ENCODE results near the gene HS3ST6. TPM values are rescaled to one million over a fixed set of nuclear protein-coding genes. Genes with fewer than 3 reads are reported as not detected.
A peak's percentile ranks its signal among the peaks of the same experiment; 100 is the strongest.
"Not testable (repeated sequence)": the region's sequence is repeated elsewhere in the genome, so short reads cannot be mapped to it uniquely, and the experiment has no call there.

The HS3ST6 gene
- total and polyA plus RNA-seq, 2 experiments from 2014 or later, result 0.41 TPM; not detected in 1

DNA sequence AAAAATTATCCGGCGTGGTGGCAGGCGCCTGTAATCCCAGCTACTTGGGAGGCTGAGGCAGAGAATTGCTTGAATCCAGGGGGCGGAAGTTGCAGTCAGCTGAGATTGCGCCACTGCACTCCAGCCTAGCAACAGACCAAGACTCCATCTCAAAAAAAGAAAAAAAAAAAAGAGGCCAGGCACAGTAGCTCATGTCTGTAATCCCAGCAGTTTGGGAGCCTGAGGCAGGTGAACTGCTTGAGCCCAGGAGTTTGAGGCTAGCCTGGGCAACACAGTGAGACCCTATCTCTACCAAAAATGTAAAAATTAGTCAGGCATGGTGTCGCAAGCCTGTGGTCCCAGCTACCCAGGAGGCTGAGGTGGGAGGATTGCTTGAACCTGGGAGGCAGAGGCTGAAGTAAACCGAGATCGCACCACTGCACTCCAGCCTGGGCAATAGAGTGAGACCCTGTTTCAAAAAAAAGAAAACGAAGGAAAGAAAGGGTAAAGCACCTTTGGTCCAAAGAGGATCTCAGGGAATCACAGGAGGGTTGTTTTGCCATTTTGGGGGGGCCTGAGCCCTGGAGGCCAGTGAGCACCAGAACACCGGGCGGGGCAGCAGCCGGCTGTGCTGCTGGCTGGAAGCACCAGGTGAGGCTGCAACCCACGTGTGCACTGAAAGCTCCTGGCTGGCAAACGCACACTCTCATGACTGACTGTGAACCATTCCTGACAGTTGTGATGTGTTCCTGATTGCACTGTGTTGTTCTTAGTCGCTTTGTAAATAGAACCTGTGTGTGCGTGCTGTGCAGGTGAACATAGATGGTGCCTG lies 18.4 kb downstream of the HS3ST6 start:
- DNase-seq (ENCODE audit: low spot score), result peak; percentile 64
- TF ChIP-seq, protein P1, sequence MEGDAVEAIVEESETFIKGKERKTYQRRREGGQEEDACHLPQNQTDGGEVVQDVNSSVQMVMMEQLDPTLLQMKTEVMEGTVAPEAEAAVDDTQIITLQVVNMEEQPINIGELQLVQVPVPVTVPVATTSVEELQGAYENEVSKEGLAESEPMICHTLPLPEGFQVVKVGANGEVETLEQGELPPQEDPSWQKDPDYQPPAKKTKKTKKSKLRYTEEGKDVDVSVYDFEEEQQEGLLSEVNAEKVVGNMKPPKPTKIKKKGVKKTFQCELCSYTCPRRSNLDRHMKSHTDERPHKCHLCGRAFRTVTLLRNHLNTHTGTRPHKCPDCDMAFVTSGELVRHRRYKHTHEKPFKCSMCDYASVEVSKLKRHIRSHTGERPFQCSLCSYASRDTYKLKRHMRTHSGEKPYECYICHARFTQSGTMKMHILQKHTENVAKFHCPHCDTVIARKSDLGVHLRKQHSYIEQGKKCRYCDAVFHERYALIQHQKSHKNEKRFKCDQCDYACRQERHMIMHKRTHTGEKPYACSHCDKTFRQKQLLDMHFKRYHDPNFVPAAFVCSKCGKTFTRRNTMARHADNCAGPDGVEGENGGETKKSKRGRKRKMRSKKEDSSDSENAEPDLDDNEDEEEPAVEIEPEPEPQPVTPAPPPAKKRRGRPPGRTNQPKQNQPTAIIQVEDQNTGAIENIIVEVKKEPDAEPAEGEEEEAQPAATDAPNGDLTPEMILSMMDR (IDR thresholded peaks at IDR 0.05; ENCODE audit: poor library complexity), result no peak
- no peak for TF ChIP-seq EZH2 (IDR thresholded peaks at IDR 0.05; ENCODE audit: borderline replicate concordance)
- TF ChIP-seq EZH2phosphoT487 (IDR thresholded peaks at IDR 0.05; ENCODE audit: low read depth, severe bottlenecking, unreplicated experiment), result no peak
- H3K27ac ChIP-seq, result no peak overlapping the region

DNA sequence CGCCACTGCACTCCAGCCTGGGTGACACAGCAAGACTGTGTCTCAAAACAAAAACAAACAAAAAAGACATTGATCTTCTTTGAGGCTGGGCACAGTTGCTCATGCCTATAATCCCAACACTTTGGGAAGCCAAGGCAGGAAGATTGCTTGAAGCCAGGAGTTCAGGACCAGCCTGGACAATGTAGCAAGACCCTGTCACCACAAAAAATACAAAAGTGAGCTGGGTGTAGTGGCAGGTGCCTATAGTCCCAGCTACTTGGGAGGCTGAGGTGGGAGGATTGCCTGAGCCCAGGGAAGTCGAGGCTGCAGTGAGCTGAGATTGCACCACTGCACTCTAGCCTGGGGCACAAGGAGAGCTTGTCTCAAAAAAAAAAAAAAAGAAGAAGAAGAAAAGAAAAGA lies 20.5 kb downstream of the HS3ST6 start:
- H3K4me1 ChIP-seq (ENCODE audit: insufficient read depth); H3K9me3 ChIP-seq (ENCODE audit: low read depth); H3K4me3 ChIP-seq; H3K79me2 ChIP-seq; H3K4me2 ChIP-seq; DNase-seq (ENCODE audit: low spot score); H4K20me1 ChIP-seq (ENCODE audit: insufficient read depth, poor library complexity, severe bottlenecking); H3K27me3 ChIP-seq; H3K27ac ChIP-seq; H2AFZ ChIP-seq; H3K9me2 ChIP-seq (replicated peaks; ENCODE audit: insufficient read depth); H3K36me3 ChIP-seq (replicated peaks; ENCODE audit: insufficient read depth, low read depth): not testable (repeated sequence)
- 92% methylated on average over 2 of the region's 2 CpGs for WGBS (ENCODE audit: low lambda C conversion rate, missing lambda C conversion rate)

More for the DNA sequence above, 18.4 kb downstream of the HS3ST6 start:
- Histone ChIP-seq H4K20me1 (ENCODE audit: insufficient read depth, poor library complexity, severe bottlenecking) (no peaks in the 10 kb centered on the region), H3K4me1 (ENCODE audit: insufficient read depth) (peaks cover 3% of the 10 kb centered on the region), H3K36me3 (replicated peaks; ENCODE audit: insufficient read depth, low read depth) (no peaks in the 10 kb centered on the region), H3K4me2 (peak overlapping the region; percentile 56), H3K4me3 (no peak overlapping the region), H3K27me3 (no peaks in the 10 kb centered on the region), H2AFZ (no peak overlapping the region), H3K9me3 (ENCODE audit: low read depth) (no peaks in the 10 kb centered on the region), H3K9me2 (replicated peaks; ENCODE audit: insufficient read depth) (no peaks in the 10 kb centered on the region), H3K79me2 (no peaks in the 10 kb centered on the region)
- WGBS (ENCODE audit: low lambda C conversion rate, missing lambda C conversion rate), result 82% methylated on average over 16 of the region's 16 CpGs

DNA sequence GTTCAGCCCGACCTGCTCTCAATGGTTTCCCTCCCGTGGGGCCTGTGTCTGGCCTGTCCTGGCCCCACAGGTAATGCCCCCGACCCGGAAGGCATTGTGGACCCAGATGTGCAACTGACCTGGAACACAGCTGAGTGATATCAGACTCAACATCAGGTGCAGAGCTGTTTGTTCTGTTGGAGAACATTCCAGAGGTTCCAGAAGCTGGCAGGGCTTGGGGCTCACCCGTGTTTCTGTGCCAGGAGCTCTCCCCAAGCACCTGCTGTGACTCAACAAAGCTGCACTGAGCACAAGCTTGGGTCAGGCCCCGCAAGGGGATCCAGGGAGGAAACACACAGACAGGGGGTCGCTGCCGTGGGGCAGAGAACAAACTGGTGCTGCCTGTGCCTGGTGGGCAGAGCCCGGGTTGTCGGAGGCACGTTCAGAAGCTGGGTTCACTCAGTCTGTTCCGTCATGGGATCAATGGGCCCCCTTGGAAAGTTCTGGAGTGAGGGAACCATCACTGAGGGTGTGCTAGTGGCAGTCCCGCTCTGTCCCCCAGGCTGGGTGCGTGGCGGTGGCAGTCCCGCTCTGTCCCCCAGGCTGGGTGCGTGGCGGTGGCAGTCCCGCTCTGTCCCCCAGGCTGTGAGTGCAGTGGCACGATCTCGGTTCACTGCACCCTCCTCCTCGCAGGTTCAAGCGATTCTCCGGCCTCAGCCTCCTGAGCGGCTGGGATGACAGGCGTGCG lies 22.1 kb downstream of the HS3ST6 start:
- TF ChIP-seq EZH2phosphoT487 (IDR thresholded peaks at IDR 0.05; ENCODE audit: low read depth, severe bottlenecking, unreplicated experiment) (no peak), EZH2 (IDR thresholded peaks at IDR 0.05; ENCODE audit: borderline replicate concordance) (no peak)
- TF ChIP-seq, protein P1 (IDR thresholded peaks at IDR 0.05; ENCODE audit: poor library complexity), result no peak
- no peaks in the 10 kb centered on the region for H3K9me3 ChIP-seq (ENCODE audit: low read depth)
- no peaks in the 10 kb centered on the region for H3K9me2 ChIP-seq (replicated peaks; ENCODE audit: insufficient read depth)
- no peak overlapping the region for H3K4me2 ChIP-seq
- 84% methylated on average over 23 of the region's 27 CpGs for WGBS (ENCODE audit: low lambda C conversion rate, missing lambda C conversion rate)
- H2AFZ ChIP-seq, result no peak overlapping the region
- no peaks in the 10 kb centered on the region for H3K36me3 ChIP-seq (replicated peaks; ENCODE audit: insufficient read depth, low read depth)
- H3K4me1 ChIP-seq (ENCODE audit: insufficient read depth), result peaks cover 3% of the 10 kb centered on the region
- H3K4me3 ChIP-seq, result no peak overlapping the region
- no peaks in the 10 kb centered on the region for H3K79me2 ChIP-seq
- no peak for DNase-seq (ENCODE audit: low spot score)
- peaks cover 8% of the 10 kb centered on the region for H3K27me3 ChIP-seq
- H4K20me1 ChIP-seq (ENCODE audit: insufficient read depth, poor library complexity, severe bottlenecking), result no peaks in the 10 kb centered on the region
- H3K27ac ChIP-seq, result no peak overlapping the region

DNA sequence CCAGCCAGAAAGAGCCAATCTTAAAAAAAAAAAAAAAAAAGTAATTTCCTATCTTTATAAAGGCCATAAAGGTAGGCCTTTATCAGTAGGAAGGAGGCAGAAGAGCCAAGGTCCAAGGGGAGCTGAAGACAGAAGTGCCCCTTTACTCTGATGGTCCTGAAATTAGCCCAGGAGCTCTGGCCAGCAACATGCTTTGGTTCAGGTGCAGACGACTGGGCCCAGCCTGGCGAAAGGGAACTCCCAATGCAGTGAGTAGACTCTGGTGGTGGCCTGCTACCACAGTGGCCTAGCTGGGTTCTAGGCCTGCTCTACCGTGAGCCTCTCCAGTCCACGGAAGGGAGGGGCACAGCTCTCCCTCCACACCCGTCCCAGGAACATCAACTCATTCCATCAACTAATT lies 23.1 kb downstream of the HS3ST6 start:
- H3K9me3 ChIP-seq (ENCODE audit: low read depth), result no peaks in the 10 kb centered on the region
- no peaks in the 10 kb centered on the region for H4K20me1 ChIP-seq (ENCODE audit: insufficient read depth, poor library complexity, severe bottlenecking)
- H3K9me2 ChIP-seq (replicated peaks; ENCODE audit: insufficient read depth), result no peaks in the 10 kb centered on the region
- no peak overlapping the region for H3K27ac ChIP-seq
- H3K4me2 ChIP-seq, result no peak overlapping the region
- no peak for TF ChIP-seq EZH2 (IDR thresholded peaks at IDR 0.05; ENCODE audit: borderline replicate concordance)
- TF ChIP-seq, protein P1 (IDR thresholded peaks at IDR 0.05; ENCODE audit: poor library complexity), result no peak
- TF ChIP-seq EZH2phosphoT487 (IDR thresholded peaks at IDR 0.05; ENCODE audit: low read depth, severe bottlenecking, unreplicated experiment), result no peak
- no peak for DNase-seq (ENCODE audit: low spot score)
- H2AFZ ChIP-seq, result no peak overlapping the region
- H3K4me1 ChIP-seq (ENCODE audit: insufficient read depth), result no peaks in the 10 kb centered on the region
- no peaks in the 10 kb centered on the region for H3K79me2 ChIP-seq
- peaks cover 16% of the 10 kb centered on the region for H3K27me3 ChIP-seq
- no peak overlapping the region for H3K4me3 ChIP-seq
- 79% methylated on average over 5 of the region's 5 CpGs for WGBS (ENCODE audit: low lambda C conversion rate, missing lambda C conversion rate)
- H3K36me3 ChIP-seq (replicated peaks; ENCODE audit: insufficient read depth, low read depth), result no peaks in the 10 kb centered on the region
